MM.1S (cell line): ENCODE results near the gene PPP2R2C.

Experiments used
- DNase-seq: peaks from one replicate; pipeline ENCODE4 v3.0.0-alpha.2; 2015
- H2AFZ ChIP-seq: fragments of 300-600 bp; sonication (generic); 2 replicates; pipeline ENCODE4 v1.6.0; 2016; ENCODE audit warnings: antibody characterized with exemption, low read length
- H3F3A ChIP-seq: fragments of 300-600 bp; sonication (generic); 2 replicates; pipeline ENCODE4 v1.6.1; 2016; ENCODE audit warnings: mild to moderate bottlenecking, antibody characterized with exemption, low read length, moderate library complexity, mixed read lengths; ENCODE audit not compliant: insufficient read depth
- H3K27ac ChIP-seq: fragments of 300-600 bp; sonication (generic); 2 replicates; pipeline ENCODE4 v1.5.1; 2016; ENCODE audit warnings: mild to moderate bottlenecking, low read length
- H3K27me3 ChIP-seq: fragments of 300-600 bp; sonication (generic); replicated peaks from 2 replicates; pipeline ENCODE4 v1.6.0; 2016; ENCODE audit warnings: low read length; ENCODE audit not compliant: insufficient read depth
- H3K36me3 ChIP-seq: fragments of 300-600 bp; sonication (generic); replicated peaks from 2 replicates; pipeline ENCODE4 v1.6.1; 2016; ENCODE audit warnings: mild to moderate bottlenecking, low read length, mixed read lengths; ENCODE audit not compliant: insufficient read depth
- H3K4me1 ChIP-seq: fragments of 300-600 bp; sonication (generic); 2 replicates; pipeline ENCODE4 v1.6.1; 2016; ENCODE audit warnings: low read length, mixed read lengths
- H3K4me2 ChIP-seq: fragments of 300-600 bp; sonication (generic); 2 replicates; pipeline ENCODE4 v1.6.0; 2016; ENCODE audit warnings: low read depth, low read length
- H3K4me3 ChIP-seq: fragments of 300-600 bp; sonication (generic); 2 replicates; pipeline ENCODE4 v1.5.1; 2016; ENCODE audit warnings: low read length, mixed read lengths
- H3K79me2 ChIP-seq: fragments of 300-600 bp; sonication (generic); 2 replicates; pipeline ENCODE4 v1.6.1; 2016; ENCODE audit warnings: mixed run types, low read length, mixed read lengths
- H3K9ac ChIP-seq: fragments of 300-600 bp; sonication (generic); 2 replicates; pipeline ENCODE4 v1.6.1; 2016; ENCODE audit warnings: low read length, mixed read lengths
- H3K9me2 ChIP-seq: fragments of 300-600 bp; sonication (generic); replicated peaks from 2 replicates; pipeline ENCODE4 v1.6.1; 2016; ENCODE audit warnings: mild to moderate bottlenecking, low read length, mixed read lengths; ENCODE audit not compliant: insufficient read depth
- H3K9me3 ChIP-seq: fragments of 300-600 bp; sonication (generic); replicated peaks from 2 replicates; pipeline ENCODE4 v1.6.1; 2016; ENCODE audit warnings: mild to moderate bottlenecking, low read length, mixed read lengths; ENCODE audit not compliant: insufficient read depth
- H4K20me1 ChIP-seq: fragments of 300-600 bp; sonication (generic); 2 replicates; pipeline ENCODE4 v1.6.1; 2016; ENCODE audit warnings: mild to moderate bottlenecking, low read length, moderate library complexity, mixed read lengths; ENCODE audit not compliant: insufficient read depth
- CTCF ChIP-seq: fragments of 300-600 bp; sonication (generic); IDR thresholded peaks from 2 replicates; pipeline ENCODE4 v1.5.1; 2016; ENCODE audit warnings: antibody characterized with exemption, low read length, mixed read lengths
- EZH2 ChIP-seq: fragments of 300-600 bp; sonication (generic); optimal IDR thresholded peaks from 2 replicates; pipeline ENCODE3; 2017; ENCODE audit warnings: low read depth, mild to moderate bottlenecking, antibody characterized with exemption, low read length, mixed read lengths
- EZH2phosphoT487 ChIP-seq: fragments of 300-600 bp; sonication (generic); IDR thresholded peaks from 2 replicates; pipeline ENCODE4 v1.6.1; 2018; ENCODE audit warnings: antibody characterized with exemption, low read length

PPP2R2C gene

GRCh38 chr4:6489927-6490326 lies 17.5 kb upstream of the PPP2R2C start:
- Histone ChIP-seq H3F3A (no peaks in the 10 kb centered on the region), H3K9me2 (no peaks in the 10 kb centered on the region), H2AFZ (no peak overlapping the region), H3K79me2 (no peaks in the 10 kb centered on the region), H3K4me2 (no peak overlapping the region), H3K9ac (no peak overlapping the region), H3K4me3 (no peak overlapping the region), H3K36me3 (no peaks in the 10 kb centered on the region), H3K27me3 (peaks cover 83% of the 10 kb centered on the region), H4K20me1 (no peaks in the 10 kb centered on the region), H3K9me3 (no peaks in the 10 kb centered on the region), H3K27ac (no peak overlapping the region), H3K4me1 (no peaks in the 10 kb centered on the region)
- TF ChIP-seq EZH2phosphoT487 (no peak), EZH2 (no peak), CTCF (no peak)
- no peak for DNase-seq

DNA sequence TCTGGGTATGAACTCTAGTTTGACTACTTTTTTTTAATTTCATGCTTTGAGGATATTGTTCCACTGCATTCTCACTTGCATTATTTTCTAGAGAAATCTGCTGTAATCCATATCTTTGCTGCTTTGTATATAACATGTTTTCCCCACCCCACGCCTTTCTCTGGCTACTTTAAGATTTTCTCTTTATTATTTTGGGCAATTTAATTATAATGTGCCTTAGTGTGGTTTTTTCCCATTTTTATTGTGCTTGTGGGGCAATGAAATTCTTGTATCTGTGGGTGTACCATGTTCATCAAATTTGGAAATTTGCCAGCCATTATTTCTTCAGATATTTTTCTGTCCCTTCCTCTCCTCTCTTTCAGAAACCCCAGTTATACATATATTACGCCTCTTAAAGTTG lies 15.1 kb upstream of the PPP2R2C start:
- no peak for DNase-seq
- no peak overlapping the region for H3K27ac ChIP-seq
- no peak overlapping the region for H3K4me2 ChIP-seq
- no peak overlapping the region for H2AFZ ChIP-seq
- no peaks in the 10 kb centered on the region for H3F3A ChIP-seq
- H3K4me3 ChIP-seq, result no peak overlapping the region
- no peak overlapping the region for H3K9ac ChIP-seq
- TF ChIP-seq EZH2 (no peak), CTCF (no peak), EZH2phosphoT487 (no peak)
- no peaks in the 10 kb centered on the region for H3K36me3 ChIP-seq
- H3K27me3 ChIP-seq, result peaks cover 85% of the 10 kb centered on the region
- H3K4me1 ChIP-seq, result no peaks in the 10 kb centered on the region
- H3K9me2 ChIP-seq, result no peaks in the 10 kb centered on the region
- no peaks in the 10 kb centered on the region for H3K79me2 ChIP-seq
- no peaks in the 10 kb centered on the region for H3K9me3 ChIP-seq
- H4K20me1 ChIP-seq, result no peaks in the 10 kb centered on the region

- Histone ChIP-seq H3F3A (no peaks in the 10 kb centered on the region), H3K27ac (no peak overlapping the region), H3K4me3 (no peak overlapping the region), H3K79me2 (no peaks in the 10 kb centered on the region), H3K4me1 (no peaks in the 10 kb centered on the region), H3K9me2 (no peaks in the 10 kb centered on the region), H2AFZ (no peak overlapping the region), H3K27me3 (peaks cover 92% of the 10 kb centered on the region), H4K20me1 (no peaks in the 10 kb centered on the region), H3K9me3 (no peaks in the 10 kb centered on the region), H3K4me2 (no peak overlapping the region), H3K36me3 (no peaks in the 10 kb centered on the region), H3K9ac (no peak overlapping the region)
- TF ChIP-seq CTCF (no peak), EZH2phosphoT487 (no peak), EZH2 (no peak)
- no peak for DNase-seq
These were observed 8.2 kb upstream of the PPP2R2C start for GRCh38 chr4:6480534-6481088.
